GM12878 (cell line): ENCODE measurements around the gene PCDHGC3. TPM values are rescaled to one million over a fixed set of nuclear protein-coding genes. Genes with fewer than 3 reads are reported as not detected.

Source experiments
- ASH2L ChIP-seq: fragments of 300-600, 200-600 bp; sonication (generic); IDR thresholded peaks from 2 replicates; pipeline ENCODE4 v1.6.1; 2017; ENCODE audit warnings: low read depth, mild to moderate bottlenecking, borderline replicate concordance
- ESRRA ChIP-seq: IDR thresholded peaks from 2 replicates; pipeline ENCODE4 v1.6.1; 2012; ENCODE audit warnings: mild to moderate bottlenecking, low read length, improper control_type of control experiment
- EZH2 ChIP-seq: IDR thresholded peaks from 2 replicates; pipeline ENCODE4 v1.6.1; 2012; ENCODE audit warnings: low read depth, mild to moderate bottlenecking, control low read depth, inconsistent platforms, low read length, borderline replicate concordance; ENCODE audit not compliant: control insufficient read depth
- POU2F2 ChIP-seq: IDR thresholded peaks from 3 replicates; pipeline ENCODE4 v1.6.1; 2011; ENCODE audit warnings: low read depth, mild to moderate bottlenecking, low read length, borderline replicate concordance
- RUNX3 ChIP-seq: IDR thresholded peaks from 2 replicates; pipeline ENCODE4 v1.6.1; 2012; ENCODE audit warnings: low read length, inconsistent platforms
- SMAD1 ChIP-seq: fragments of 450-650 bp; IDR thresholded peaks from 2 replicates; pipeline ENCODE4 v1.6.1; 2018; ENCODE audit warnings: mild to moderate bottlenecking, low read depth; ENCODE audit not compliant: partially characterized antibody
- WRNIP1 ChIP-seq: IDR thresholded peaks from 2 replicates; pipeline ENCODE4 v1.6.1; 2011; ENCODE audit warnings: low read depth, low read length, improper control_type of control experiment, borderline replicate concordance
- YY1 ChIP-seq: IDR thresholded peaks from 2 replicates; pipeline ENCODE4 v1.6.1; 2011; ENCODE audit warnings: low read depth, mild to moderate bottlenecking, low read length
- polyA plus RNA-seq, 11 experiments: library from polyadenylated mRNA; depleted of rRNA in 4 of 11; unstranded in 6 of 11; stranded (reverse) in 5 of 11; fragments of >200 nt; fragmentation: Nextera tagmentation in 4 of 11; fragmentation: Illumina TruSeq in 1 of 11; extraction: Ambion mirVana in 4 of 11; extraction: Trizol in 1 of 11; gene quantifications; 1 replicate in 1 of 11; 2 replicates in 10 of 11; pipeline versions ENCODE4 v1.2.1 to v1.2.3, GENCODE V29; 2011 to 2016; ENCODE audit warnings: inconsistent platforms in 2 of 11, missing spikeins in 2 of 11, low read depth in 1 of 11
- total RNA-seq, 4 experiments: library from RNA; depleted of rRNA in 3 of 4; stranded (reverse); fragments of >200 nt in 3 of 4; fragmentation: Illumina TruSeq in 1 of 4; extraction: Trizol in 1 of 4; gene quantifications; 2 replicates each; pipeline versions ENCODE4 v1.2.1 to v1.2.3, GENCODE V29; 2013 to 2021
- TF ChIP-seq, protein P1 (sequence below): IDR thresholded peaks from 2 replicates; pipeline ENCODE4 v1.6.1; 2011; ENCODE audit warnings: borderline replicate concordance, low read depth, mild to moderate bottlenecking, moderate library complexity, mixed read lengths, low read length; ENCODE audit not compliant: insufficient read depth; ENCODE audit errors: extremely low read length
- TF ChIP-seq, protein P2 (sequence below): IDR thresholded peaks from 2 replicates; pipeline ENCODE4 v1.6.1; 2012; ENCODE audit warnings: mild to moderate bottlenecking, low read depth, low read length
- TF ChIP-seq, protein P3 (sequence below): fragments of 450-650 bp; IDR thresholded peaks from 2 replicates; pipeline ENCODE4 v1.6.1; 2017; ENCODE audit warnings: borderline replicate concordance
- TF ChIP-seq, protein P4 (sequence below): IDR thresholded peaks from 2 replicates; pipeline ENCODE4 v1.6.1; 2012; ENCODE audit warnings: low read depth, low read length, improper control_type of control experiment
- TF ChIP-seq, protein P5 (sequence below): fragments of 450-650 bp; IDR thresholded peaks from 2 replicates; pipeline ENCODE4 v1.6.1; 2017; ENCODE audit warnings: mild to moderate bottlenecking
- TF ChIP-seq, protein P6 (sequence below): fragments of 450-650 bp; formaldehyde crosslinking; IDR thresholded peaks from 2 replicates; pipeline ENCODE4 v1.5.0; 2022; ENCODE audit warnings: mild to moderate bottlenecking, missing genetic modification characterization

PCDHGC3 gene
- total and polyA plus RNA-seq, 10 of the 15 experiments (the other 5 are each of a cell fraction or from before 2014, with no cell fraction given): 0.53 to 22.1 (median 12.0) TPM

DNA sequence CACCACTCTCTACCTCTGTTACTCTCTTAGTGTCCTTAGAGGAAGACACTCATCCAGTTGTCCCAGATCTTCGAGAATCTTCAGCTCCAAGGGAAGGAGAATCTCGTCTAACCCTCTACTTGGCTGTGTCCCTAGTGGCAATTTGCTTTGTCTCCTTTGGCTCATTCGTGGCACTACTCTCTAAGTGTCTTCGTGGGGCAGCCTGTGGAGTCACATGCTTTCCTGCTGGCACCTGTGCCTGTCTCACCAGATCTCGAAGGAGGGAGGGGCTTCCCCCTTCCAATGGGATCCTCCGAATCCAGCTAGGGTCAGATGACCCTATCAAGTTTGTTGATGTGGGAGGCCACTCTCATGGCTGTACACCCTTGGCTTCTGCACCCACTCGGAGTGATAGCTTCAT, 11.4 kb downstream of the PCDHGC3 start (continued):
- TF ChIP-seq, protein P1, sequence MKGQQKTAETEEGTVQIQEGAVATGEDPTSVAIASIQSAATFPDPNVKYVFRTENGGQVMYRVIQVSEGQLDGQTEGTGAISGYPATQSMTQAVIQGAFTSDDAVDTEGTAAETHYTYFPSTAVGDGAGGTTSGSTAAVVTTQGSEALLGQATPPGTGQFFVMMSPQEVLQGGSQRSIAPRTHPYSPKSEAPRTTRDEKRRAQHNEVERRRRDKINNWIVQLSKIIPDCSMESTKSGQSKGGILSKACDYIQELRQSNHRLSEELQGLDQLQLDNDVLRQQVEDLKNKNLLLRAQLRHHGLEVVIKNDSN: no peak
- TF ChIP-seq POU2F2: no peak
- TF ChIP-seq, protein P2, sequence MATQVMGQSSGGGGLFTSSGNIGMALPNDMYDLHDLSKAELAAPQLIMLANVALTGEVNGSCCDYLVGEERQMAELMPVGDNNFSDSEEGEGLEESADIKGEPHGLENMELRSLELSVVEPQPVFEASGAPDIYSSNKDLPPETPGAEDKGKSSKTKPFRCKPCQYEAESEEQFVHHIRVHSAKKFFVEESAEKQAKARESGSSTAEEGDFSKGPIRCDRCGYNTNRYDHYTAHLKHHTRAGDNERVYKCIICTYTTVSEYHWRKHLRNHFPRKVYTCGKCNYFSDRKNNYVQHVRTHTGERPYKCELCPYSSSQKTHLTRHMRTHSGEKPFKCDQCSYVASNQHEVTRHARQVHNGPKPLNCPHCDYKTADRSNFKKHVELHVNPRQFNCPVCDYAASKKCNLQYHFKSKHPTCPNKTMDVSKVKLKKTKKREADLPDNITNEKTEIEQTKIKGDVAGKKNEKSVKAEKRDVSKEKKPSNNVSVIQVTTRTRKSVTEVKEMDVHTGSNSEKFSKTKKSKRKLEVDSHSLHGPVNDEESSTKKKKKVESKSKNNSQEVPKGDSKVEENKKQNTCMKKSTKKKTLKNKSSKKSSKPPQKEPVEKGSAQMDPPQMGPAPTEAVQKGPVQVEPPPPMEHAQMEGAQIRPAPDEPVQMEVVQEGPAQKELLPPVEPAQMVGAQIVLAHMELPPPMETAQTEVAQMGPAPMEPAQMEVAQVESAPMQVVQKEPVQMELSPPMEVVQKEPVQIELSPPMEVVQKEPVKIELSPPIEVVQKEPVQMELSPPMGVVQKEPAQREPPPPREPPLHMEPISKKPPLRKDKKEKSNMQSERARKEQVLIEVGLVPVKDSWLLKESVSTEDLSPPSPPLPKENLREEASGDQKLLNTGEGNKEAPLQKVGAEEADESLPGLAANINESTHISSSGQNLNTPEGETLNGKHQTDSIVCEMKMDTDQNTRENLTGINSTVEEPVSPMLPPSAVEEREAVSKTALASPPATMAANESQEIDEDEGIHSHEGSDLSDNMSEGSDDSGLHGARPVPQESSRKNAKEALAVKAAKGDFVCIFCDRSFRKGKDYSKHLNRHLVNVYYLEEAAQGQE: no peak
- no peak for TF ChIP-seq EZH2
- TF ChIP-seq, protein P3, sequence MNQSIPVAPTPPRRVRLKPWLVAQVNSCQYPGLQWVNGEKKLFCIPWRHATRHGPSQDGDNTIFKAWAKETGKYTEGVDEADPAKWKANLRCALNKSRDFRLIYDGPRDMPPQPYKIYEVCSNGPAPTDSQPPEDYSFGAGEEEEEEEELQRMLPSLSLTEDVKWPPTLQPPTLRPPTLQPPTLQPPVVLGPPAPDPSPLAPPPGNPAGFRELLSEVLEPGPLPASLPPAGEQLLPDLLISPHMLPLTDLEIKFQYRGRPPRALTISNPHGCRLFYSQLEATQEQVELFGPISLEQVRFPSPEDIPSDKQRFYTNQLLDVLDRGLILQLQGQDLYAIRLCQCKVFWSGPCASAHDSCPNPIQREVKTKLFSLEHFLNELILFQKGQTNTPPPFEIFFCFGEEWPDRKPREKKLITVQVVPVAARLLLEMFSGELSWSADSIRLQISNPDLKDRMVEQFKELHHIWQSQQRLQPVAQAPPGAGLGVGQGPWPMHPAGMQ: no peak
- no peak for TF ChIP-seq SMAD1
- TF ChIP-seq, protein P4, sequence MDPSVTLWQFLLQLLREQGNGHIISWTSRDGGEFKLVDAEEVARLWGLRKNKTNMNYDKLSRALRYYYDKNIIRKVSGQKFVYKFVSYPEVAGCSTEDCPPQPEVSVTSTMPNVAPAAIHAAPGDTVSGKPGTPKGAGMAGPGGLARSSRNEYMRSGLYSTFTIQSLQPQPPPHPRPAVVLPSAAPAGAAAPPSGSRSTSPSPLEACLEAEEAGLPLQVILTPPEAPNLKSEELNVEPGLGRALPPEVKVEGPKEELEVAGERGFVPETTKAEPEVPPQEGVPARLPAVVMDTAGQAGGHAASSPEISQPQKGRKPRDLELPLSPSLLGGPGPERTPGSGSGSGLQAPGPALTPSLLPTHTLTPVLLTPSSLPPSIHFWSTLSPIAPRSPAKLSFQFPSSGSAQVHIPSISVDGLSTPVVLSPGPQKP: no peak
- no peak for TF ChIP-seq WRNIP1
- TF ChIP-seq, protein P5, sequence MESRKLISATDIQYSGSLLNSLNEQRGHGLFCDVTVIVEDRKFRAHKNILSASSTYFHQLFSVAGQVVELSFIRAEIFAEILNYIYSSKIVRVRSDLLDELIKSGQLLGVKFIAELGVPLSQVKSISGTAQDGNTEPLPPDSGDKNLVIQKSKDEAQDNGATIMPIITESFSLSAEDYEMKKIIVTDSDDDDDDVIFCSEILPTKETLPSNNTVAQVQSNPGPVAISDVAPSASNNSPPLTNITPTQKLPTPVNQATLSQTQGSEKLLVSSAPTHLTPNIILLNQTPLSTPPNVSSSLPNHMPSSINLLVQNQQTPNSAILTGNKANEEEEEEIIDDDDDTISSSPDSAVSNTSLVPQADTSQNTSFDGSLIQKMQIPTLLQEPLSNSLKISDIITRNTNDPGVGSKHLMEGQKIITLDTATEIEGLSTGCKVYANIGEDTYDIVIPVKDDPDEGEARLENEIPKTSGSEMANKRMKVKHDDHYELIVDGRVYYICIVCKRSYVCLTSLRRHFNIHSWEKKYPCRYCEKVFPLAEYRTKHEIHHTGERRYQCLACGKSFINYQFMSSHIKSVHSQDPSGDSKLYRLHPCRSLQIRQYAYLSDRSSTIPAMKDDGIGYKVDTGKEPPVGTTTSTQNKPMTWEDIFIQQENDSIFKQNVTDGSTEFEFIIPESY: no peak
- no peak for TF ChIP-seq YY1
- no peak for TF ChIP-seq ESRRA
- no peak for TF ChIP-seq RUNX3
- TF ChIP-seq, protein P6, sequence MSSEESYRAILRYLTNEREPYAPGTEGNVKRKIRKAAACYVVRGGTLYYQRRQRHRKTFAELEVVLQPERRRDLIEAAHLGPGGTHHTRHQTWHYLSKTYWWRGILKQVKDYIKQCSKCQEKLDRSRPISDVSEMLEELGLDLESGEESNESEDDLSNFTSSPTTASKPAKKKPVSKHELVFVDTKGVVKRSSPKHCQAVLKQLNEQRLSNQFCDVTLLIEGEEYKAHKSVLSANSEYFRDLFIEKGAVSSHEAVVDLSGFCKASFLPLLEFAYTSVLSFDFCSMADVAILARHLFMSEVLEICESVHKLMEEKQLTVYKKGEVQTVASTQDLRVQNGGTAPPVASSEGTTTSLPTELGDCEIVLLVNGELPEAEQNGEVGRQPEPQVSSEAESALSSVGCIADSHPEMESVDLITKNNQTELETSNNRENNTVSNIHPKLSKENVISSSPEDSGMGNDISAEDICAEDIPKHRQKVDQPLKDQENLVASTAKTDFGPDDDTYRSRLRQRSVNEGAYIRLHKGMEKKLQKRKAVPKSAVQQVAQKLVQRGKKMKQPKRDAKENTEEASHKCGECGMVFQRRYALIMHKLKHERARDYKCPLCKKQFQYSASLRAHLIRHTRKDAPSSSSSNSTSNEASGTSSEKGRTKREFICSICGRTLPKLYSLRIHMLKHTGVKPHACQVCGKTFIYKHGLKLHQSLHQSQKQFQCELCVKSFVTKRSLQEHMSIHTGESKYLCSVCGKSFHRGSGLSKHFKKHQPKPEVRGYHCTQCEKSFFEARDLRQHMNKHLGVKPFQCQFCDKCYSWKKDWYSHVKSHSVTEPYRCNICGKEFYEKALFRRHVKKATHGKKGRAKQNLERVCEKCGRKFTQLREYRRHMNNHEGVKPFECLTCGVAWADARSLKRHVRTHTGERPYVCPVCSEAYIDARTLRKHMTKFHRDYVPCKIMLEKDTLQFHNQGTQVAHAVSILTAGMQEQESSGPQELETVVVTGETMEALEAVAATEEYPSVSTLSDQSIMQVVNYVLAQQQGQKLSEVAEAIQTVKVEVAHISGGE (CRISPR knock-in tag): no peak
- TF ChIP-seq ASH2L: no peak
- TF ChIP-seq, all 136 proteins: peak for 0
